ENCODE data around the gene MPG. TPM values are rescaled to one million over a fixed set of nuclear protein-coding genes. Genes with fewer than 3 reads are reported as not detected.

The MPG gene
- total RNA-seq, 1 experiment from 2014 or later = 60.0 TPM

DNA sequence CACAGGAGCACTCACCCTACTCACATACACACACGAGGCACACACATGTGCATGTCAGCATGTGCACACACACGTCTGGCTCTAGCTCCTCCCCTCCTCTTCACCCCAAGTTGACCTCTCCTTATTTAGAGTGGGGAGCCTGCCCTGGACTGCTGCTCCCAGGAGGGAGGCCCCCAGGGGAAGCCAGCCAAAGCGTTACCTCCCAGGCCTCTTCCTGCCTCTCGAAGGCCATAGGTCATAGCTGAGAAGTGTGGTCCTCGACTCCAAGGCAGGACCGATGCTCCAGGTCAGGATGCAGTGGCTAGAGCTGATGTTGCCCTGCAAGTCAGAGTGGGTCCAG, 43.4 kb upstream of the MPG start:
- H3K27me3 Mint-ChIP-seq (ENCODE audit: low read depth) = no peaks in the 10 kb centered on the region
- CTCF ChIA-PET = no interaction called here
- no peak overlapping the region for H3K4me3 Mint-ChIP-seq
- no peak for TF ChIP-seq MYBL2 (CRISPR knock-in tag; IDR thresholded peaks at IDR 0.05)
- no peak for TF ChIP-seq ZNF512 (CRISPR knock-in tag; IDR thresholded peaks at IDR 0.05; ENCODE audit: borderline replicate concordance)
- TF ChIP-seq, protein P1, sequence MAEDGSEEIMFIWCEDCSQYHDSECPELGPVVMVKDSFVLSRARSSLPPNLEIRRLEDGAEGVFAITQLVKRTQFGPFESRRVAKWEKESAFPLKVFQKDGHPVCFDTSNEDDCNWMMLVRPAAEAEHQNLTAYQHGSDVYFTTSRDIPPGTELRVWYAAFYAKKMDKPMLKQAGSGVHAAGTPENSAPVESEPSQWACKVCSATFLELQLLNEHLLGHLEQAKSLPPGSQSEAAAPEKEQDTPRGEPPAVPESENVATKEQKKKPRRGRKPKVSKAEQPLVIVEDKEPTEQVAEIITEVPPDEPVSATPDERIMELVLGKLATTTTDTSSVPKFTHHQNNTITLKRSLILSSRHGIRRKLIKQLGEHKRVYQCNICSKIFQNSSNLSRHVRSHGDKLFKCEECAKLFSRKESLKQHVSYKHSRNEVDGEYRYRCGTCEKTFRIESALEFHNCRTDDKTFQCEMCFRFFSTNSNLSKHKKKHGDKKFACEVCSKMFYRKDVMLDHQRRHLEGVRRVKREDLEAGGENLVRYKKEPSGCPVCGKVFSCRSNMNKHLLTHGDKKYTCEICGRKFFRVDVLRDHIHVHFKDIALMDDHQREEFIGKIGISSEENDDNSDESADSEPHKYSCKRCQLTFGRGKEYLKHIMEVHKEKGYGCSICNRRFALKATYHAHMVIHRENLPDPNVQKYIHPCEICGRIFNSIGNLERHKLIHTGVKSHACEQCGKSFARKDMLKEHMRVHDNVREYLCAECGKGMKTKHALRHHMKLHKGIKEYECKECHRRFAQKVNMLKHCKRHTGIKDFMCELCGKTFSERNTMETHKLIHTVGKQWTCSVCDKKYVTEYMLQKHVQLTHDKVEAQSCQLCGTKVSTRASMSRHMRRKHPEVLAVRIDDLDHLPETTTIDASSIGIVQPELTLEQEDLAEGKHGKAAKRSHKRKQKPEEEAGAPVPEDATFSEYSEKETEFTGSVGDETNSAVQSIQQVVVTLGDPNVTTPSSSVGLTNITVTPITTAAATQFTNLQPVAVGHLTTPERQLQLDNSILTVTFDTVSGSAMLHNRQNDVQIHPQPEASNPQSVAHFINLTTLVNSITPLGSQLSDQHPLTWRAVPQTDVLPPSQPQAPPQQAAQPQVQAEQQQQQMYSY (CRISPR knock-in tag; IDR thresholded peaks at IDR 0.05) = no peak
- TF ChIP-seq, protein P2, sequence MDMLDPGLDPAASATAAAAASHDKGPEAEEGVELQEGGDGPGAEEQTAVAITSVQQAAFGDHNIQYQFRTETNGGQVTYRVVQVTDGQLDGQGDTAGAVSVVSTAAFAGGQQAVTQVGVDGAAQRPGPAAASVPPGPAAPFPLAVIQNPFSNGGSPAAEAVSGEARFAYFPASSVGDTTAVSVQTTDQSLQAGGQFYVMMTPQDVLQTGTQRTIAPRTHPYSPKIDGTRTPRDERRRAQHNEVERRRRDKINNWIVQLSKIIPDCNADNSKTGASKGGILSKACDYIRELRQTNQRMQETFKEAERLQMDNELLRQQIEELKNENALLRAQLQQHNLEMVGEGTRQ (CRISPR knock-in tag; IDR thresholded peaks at IDR 0.05) = no peak
- no peak for TF ChIP-seq SOX15 (CRISPR knock-in tag; IDR thresholded peaks at IDR 0.05)
- no peak for TF ChIP-seq JAZF1 (CRISPR knock-in tag; IDR thresholded peaks at IDR 0.05)
- TF ChIP-seq, protein P3, sequence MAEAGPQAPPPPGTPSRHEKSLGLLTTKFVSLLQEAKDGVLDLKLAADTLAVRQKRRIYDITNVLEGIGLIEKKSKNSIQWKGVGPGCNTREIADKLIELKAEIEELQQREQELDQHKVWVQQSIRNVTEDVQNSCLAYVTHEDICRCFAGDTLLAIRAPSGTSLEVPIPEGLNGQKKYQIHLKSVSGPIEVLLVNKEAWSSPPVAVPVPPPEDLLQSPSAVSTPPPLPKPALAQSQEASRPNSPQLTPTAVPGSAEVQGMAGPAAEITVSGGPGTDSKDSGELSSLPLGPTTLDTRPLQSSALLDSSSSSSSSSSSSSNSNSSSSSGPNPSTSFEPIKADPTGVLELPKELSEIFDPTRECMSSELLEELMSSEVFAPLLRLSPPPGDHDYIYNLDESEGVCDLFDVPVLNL (CRISPR knock-in tag; IDR thresholded peaks at IDR 0.05; ENCODE audit: borderline replicate concordance, low read depth) = no peak
- no peak for TF ChIP-seq KAT7 (CRISPR knock-in tag; IDR thresholded peaks at IDR 0.05; ENCODE audit: borderline replicate concordance)
- TF ChIP-seq FOXK1 (CRISPR knock-in tag; IDR thresholded peaks at IDR 0.05) = no peak
- TF ChIP-seq, protein P4, sequence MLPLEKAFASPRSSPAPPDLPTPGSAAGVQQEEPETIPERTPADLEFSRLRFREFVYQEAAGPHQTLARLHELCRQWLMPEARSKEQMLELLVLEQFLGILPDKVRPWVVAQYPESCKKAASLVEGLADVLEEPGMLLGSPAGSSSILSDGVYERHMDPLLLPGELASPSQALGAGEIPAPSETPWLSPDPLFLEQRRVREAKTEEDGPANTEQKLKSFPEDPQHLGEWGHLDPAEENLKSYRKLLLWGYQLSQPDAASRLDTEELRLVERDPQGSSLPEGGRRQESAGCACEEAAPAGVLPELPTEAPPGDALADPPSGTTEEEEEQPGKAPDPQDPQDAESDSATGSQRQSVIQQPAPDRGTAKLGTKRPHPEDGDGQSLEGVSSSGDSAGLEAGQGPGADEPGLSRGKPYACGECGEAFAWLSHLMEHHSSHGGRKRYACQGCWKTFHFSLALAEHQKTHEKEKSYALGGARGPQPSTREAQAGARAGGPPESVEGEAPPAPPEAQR (CRISPR knock-in tag; IDR thresholded peaks at IDR 0.05) = no peak
- DNase-seq (ENCODE audit: low spot score) (no peak), ATAC-seq (no peak)
- no peak overlapping the region for H3K27ac Mint-ChIP-seq
- no peaks in the 10 kb centered on the region; the same call in 1 of the 2 replicates for H3K4me1 Mint-ChIP-seq
- H3K9me3 Mint-ChIP-seq = no peaks in the 10 kb centered on the region
- H3K36me3 Mint-ChIP-seq = peaks cover 11% of the 10 kb centered on the region
- POLR2A ChIA-PET = no interaction called here

- no peaks in the 10 kb centered on the region; the same call in 1 of the 2 replicates for H3K4me1 Mint-ChIP-seq
- ATAC-seq (no peak), DNase-seq (ENCODE audit: low spot score) (no peak)
- CTCF ChIA-PET = no interaction called here
- H3K36me3 Mint-ChIP-seq = peaks cover 11% of the 10 kb centered on the region
- H3K9me3 Mint-ChIP-seq = no peaks in the 10 kb centered on the region
- no peak overlapping the region for H3K4me3 Mint-ChIP-seq
- POLR2A ChIA-PET = no interaction called here
- no peak overlapping the region for H3K27ac Mint-ChIP-seq
- TF ChIP-seq RELA (CRISPR knock-in tag; IDR thresholded peaks at IDR 0.05; ENCODE audit: borderline replicate concordance) (no peak), MYBL2 (CRISPR knock-in tag; IDR thresholded peaks at IDR 0.05) (no peak), TEAD1 (CRISPR knock-in tag; IDR thresholded peaks at IDR 0.05) (no peak), GABPB1 (CRISPR knock-in tag; IDR thresholded peaks at IDR 0.05) (peak; percentile 82)
- TF ChIP-seq, protein P5, sequence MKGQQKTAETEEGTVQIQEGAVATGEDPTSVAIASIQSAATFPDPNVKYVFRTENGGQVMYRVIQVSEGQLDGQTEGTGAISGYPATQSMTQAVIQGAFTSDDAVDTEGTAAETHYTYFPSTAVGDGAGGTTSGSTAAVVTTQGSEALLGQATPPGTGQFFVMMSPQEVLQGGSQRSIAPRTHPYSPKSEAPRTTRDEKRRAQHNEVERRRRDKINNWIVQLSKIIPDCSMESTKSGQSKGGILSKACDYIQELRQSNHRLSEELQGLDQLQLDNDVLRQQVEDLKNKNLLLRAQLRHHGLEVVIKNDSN (CRISPR knock-in tag; IDR thresholded peaks at IDR 0.05) = no peak
- H3K27me3 Mint-ChIP-seq (ENCODE audit: low read depth) = no peaks in the 10 kb centered on the region
Observed at GRCh38 chr16:35011-35677, 42.9 kb upstream of the MPG start.

Data from WTC11 (cell line).